ENCODE results near the gene KRTAP10-12. TPM values are rescaled to one million over a fixed set of nuclear protein-coding genes. Genes with fewer than 3 reads are reported as not detected.
A peak's percentile ranks its signal among the peaks of the same experiment; 100 is the strongest.

Gene KRTAP10-12
- polyA plus RNA-seq, 3 donors: not detected

GRCh38 chr21:44724926-44725325, 28.0 kb downstream of the KRTAP10-12 start:
- no peak overlapping the region for H2AFZ ChIP-seq (ENCODE audit: insufficient read depth, low read depth, low read length, poor library complexity, severe bottlenecking)
- no peak overlapping the region for H3K27ac Mint-ChIP-seq
- no peaks in the 10 kb centered on the region for H3K36me3 ChIP-seq (replicated peaks in 1 of 2; ENCODE audit: control insufficient read depth in 1 of 2, insufficient read depth in 2 of 2, low read length in 2 of 2)
- no peak for DNase-seq
- H3K27ac ChIP-seq (ENCODE audit: low read depth in 1 of 2, low read length in 2 of 2): no peak overlapping the region
- peaks cover 22 to 45% of the 10 kb centered on the region in 2 donors for H3K27me3 ChIP-seq (ENCODE audit: control insufficient read depth in 2 of 2, insufficient read depth in 2 of 2, low read length in 2 of 2)
- peaks cover 0 to 5% of the 10 kb centered on the region in 2 donors for H3K9me3 ChIP-seq (replicated peaks in 1 of 2; ENCODE audit: control insufficient read depth in 1 of 2, insufficient read depth in 1 of 2, low read length in 2 of 2)
- no peaks in the 10 kb centered on the region for H3K79me2 ChIP-seq (ENCODE audit: insufficient read depth, low read length)
- H3K9me3 Mint-ChIP-seq: peaks cover 0 to 10% (median 3%) of the 10 kb centered on the region in 7 donors
- intact Hi-C loops (cut with micrococcal nuclease): no loop called here
- peaks cover 42 to 75% (median 67%) of the 10 kb centered on the region in 3 donors for H3K27me3 Mint-ChIP-seq (ENCODE audit: low read depth in 3 of 3)
- WGBS (ENCODE audit: insufficient coverage): 95% methylated on average over 14 of the region's 14 CpGs
- peaks cover 0 to 2% of the 10 kb centered on the region in 2 donors for H3K36me3 Mint-ChIP-seq
- H3K4me2 ChIP-seq (replicated peaks; ENCODE audit: extremely low read depth, low read length, poor library complexity, severe bottlenecking): no peak overlapping the region
- H3K4me1 Mint-ChIP-seq: no peaks in the 10 kb centered on the region
- no peak overlapping the region for H3K9ac ChIP-seq (ENCODE audit: insufficient read depth, low read length, poor library complexity, severe bottlenecking)
- H3K4me3 ChIP-seq (replicated peaks in 1 of 3; ENCODE audit: low read depth in 2 of 3, low read length in 3 of 3): no peak overlapping the region
- no peaks in the 10 kb centered on the region for H3K4me1 ChIP-seq (ENCODE audit: control insufficient read depth in 1 of 2, insufficient read depth in 2 of 2, low read length in 2 of 2)
- no peaks in the 10 kb centered on the region for H4K20me1 ChIP-seq (ENCODE audit: insufficient read depth, low read length)
- peak overlapping the region in 1 of 2 donors; percentile 59 for H3K4me3 Mint-ChIP-seq
- TF ChIP-seq CTCF (IDR thresholded peaks at IDR 0.05): no peak

GRCh38 chr21:44726826-44727225, 29.9 kb downstream of the KRTAP10-12 start:
- peaks cover 0 to 5% of the 10 kb centered on the region in 2 donors for H3K9me3 ChIP-seq (replicated peaks in 1 of 2; ENCODE audit: control insufficient read depth in 1 of 2, insufficient read depth in 1 of 2, low read length in 2 of 2)
- Mint-ChIP-seq H3K27ac (no peak overlapping the region), H3K27me3 (ENCODE audit: low read depth in 3 of 3) (peaks cover 34 to 56% (median 51%) of the 10 kb centered on the region in 3 donors), H3K36me3 (peaks cover 0 to 2% of the 10 kb centered on the region in 2 donors), H3K4me1 (peaks cover 3% of the 10 kb centered on the region), H3K9me3 (peaks cover 0 to 10% (median 7%) of the 10 kb centered on the region in 7 donors), H3K4me3 (no peak overlapping the region)
- peaks cover 16 to 29% of the 10 kb centered on the region in 2 donors for H3K27me3 ChIP-seq (ENCODE audit: control insufficient read depth in 2 of 2, insufficient read depth in 2 of 2, low read length in 2 of 2)
- H2AFZ ChIP-seq (ENCODE audit: insufficient read depth, low read depth, low read length, poor library complexity, severe bottlenecking): no peak overlapping the region
- intact Hi-C loops (cut with micrococcal nuclease): no loop called here
- H3K4me1 ChIP-seq (ENCODE audit: control insufficient read depth in 1 of 2, insufficient read depth in 2 of 2, low read length in 2 of 2): no peaks in the 10 kb centered on the region
- no peak overlapping the region for H3K9ac ChIP-seq (ENCODE audit: insufficient read depth, low read length, poor library complexity, severe bottlenecking)
- H3K27ac ChIP-seq (ENCODE audit: low read depth in 1 of 2, low read length in 2 of 2): no peak overlapping the region
- TF ChIP-seq CTCF (IDR thresholded peaks at IDR 0.05): no peak
- WGBS (ENCODE audit: insufficient coverage): 90% methylated on average over 6 of the region's 6 CpGs
- H3K4me3 ChIP-seq (replicated peaks in 1 of 3; ENCODE audit: low read depth in 2 of 3, low read length in 3 of 3): no peak overlapping the region
- H3K36me3 ChIP-seq (replicated peaks in 1 of 2; ENCODE audit: control insufficient read depth in 1 of 2, insufficient read depth in 2 of 2, low read length in 2 of 2): no peaks in the 10 kb centered on the region
- no peaks in the 10 kb centered on the region for H4K20me1 ChIP-seq (ENCODE audit: insufficient read depth, low read length)
- no peaks in the 10 kb centered on the region for H3K79me2 ChIP-seq (ENCODE audit: insufficient read depth, low read length)
- DNase-seq: no peak
- H3K4me2 ChIP-seq (replicated peaks; ENCODE audit: extremely low read depth, low read length, poor library complexity, severe bottlenecking): no peak overlapping the region

Data from CD14-positive monocyte (primary cell).